Testis (tissue), 3 donors: ENCODE results near the gene C22orf31. TPM values are rescaled to one million over a fixed set of nuclear protein-coding genes. Genes with fewer than 3 reads are reported as not detected.

Experiments used
- DNase-seq: peaks from one replicate; pipeline ENCODE4 v3.0.0-alpha.2; 2019
- H3K27ac ChIP-seq, 2 donors: fragments of 200-600 bp; sonication (generic); one replicate each; pipeline ENCODE4 v1.5.1; 2019
- H3K27me3 ChIP-seq: fragments of 200-600 bp; sonication (generic); one replicate; pipeline ENCODE4 v1.5.1; 2019
- H3K36me3 ChIP-seq: fragments of 200-600 bp; sonication (generic); one replicate; pipeline ENCODE4 v1.5.1; 2017; ENCODE audit warnings: low read depth; ENCODE audit errors: missing control alignments
- H3K4me1 ChIP-seq: fragments of 200-600 bp; sonication (generic); one replicate; pipeline ENCODE4 v1.5.1; 2019
- H3K4me3 ChIP-seq, 2 donors: fragments of 200-600 bp; sonication (generic); one replicate each; pipeline ENCODE4 v1.5.1; 2017 to 2019
- H3K9me3 ChIP-seq: fragments of 200-600 bp; sonication (generic); one replicate; pipeline ENCODE4 v1.5.1; 2017
- POLR2A ChIP-seq: fragments of 450-650 bp; IDR thresholded peaks from one replicate; pipeline ENCODE4 v1.6.1; 2017; ENCODE audit warnings: antibody characterized with exemption, mild to moderate bottlenecking, moderate library complexity
- WGBS, 2 donors: methylation state at CpG; one replicate each; pipeline ENCODE4 v1.1.5; 2018; 5-methylcytosine and 5-hydroxymethylcytosine counted together
- intact Hi-C: fragments of 100-400 bp; cut with DNase I; formaldehyde crosslinking; loops from one replicate; pipeline ENCODE4 v1.15.1; 2023; ENCODE audit warnings: low total_unique reads
- polyA plus RNA-seq: library from polyadenylated mRNA; stranded (reverse); fragments of 350-450 nt; fragmentation: Illumina TruSeq; extraction: RNeasy Lipid Tissue Mini Kit (QIAGEN cat#74804); gene quantifications from one replicate; pipeline ENCODE4 v1.2.3, GENCODE V29; 2014; ENCODE audit warnings: low read depth, low replicate concordance; ENCODE audit not compliant: insufficient read depth
- total RNA-seq, 2 donors: library from RNA; depleted of rRNA; stranded (reverse); fragments of >200 nt; gene quantifications; one replicate each; pipeline ENCODE4 v1.2.3, GENCODE V29; 2016
- TF ChIP-seq, protein P1 (sequence below), 3 experiments: fragments of 450-650 bp in 2 of 3; fragments of 200-600 bp in 1 of 3; sonication (generic) in 1 of 3; IDR thresholded peaks; one replicate each; pipeline ENCODE4 v1.5.1; 2016 to 2019; ENCODE audit warnings: antibody characterized with exemption in 3 of 3, mild to moderate bottlenecking in 2 of 3, moderate library complexity in 1 of 3

Gene C22orf31
- total and polyA plus RNA-seq, 3 donors from 2014 or later: 1.8 to 10.9 (median 4.5) TPM

DNA sequence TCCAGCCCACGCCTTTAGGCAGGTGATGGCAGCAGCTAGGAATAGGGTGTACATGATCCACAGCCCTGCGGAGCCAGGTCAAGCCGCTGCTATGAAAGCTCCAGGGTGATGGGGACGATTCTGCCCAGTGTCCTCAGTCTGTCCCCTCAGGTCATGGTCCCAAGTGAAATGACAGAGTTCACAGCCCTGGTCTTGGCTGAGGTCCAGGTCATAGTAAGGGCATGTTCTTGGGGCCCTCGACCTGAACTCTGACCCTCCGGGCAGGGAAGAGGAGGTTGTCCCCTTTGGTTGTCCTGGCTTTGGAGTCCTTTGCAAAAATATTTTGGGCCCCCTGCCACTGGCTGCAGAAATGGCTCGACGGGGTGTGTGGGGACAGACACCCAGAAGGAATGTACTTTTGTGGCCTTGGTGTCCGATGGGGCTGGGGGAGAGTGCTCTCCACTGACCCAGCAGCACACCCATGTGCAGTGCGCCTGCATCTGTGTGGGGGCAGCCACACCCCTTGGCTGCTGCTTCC lies 7.3 kb downstream of the C22orf31 start:
- Histone ChIP-seq H3K36me3 (no peaks in the 10 kb centered on the region), H3K4me1 (no peaks in the 10 kb centered on the region), H3K9me3 (no peaks in the 10 kb centered on the region), H3K27me3 (no peaks in the 10 kb centered on the region), H3K27ac (no peak overlapping the region), H3K4me3 (no peak overlapping the region)
- DNase-seq: no peak
- TF ChIP-seq, protein P1, sequence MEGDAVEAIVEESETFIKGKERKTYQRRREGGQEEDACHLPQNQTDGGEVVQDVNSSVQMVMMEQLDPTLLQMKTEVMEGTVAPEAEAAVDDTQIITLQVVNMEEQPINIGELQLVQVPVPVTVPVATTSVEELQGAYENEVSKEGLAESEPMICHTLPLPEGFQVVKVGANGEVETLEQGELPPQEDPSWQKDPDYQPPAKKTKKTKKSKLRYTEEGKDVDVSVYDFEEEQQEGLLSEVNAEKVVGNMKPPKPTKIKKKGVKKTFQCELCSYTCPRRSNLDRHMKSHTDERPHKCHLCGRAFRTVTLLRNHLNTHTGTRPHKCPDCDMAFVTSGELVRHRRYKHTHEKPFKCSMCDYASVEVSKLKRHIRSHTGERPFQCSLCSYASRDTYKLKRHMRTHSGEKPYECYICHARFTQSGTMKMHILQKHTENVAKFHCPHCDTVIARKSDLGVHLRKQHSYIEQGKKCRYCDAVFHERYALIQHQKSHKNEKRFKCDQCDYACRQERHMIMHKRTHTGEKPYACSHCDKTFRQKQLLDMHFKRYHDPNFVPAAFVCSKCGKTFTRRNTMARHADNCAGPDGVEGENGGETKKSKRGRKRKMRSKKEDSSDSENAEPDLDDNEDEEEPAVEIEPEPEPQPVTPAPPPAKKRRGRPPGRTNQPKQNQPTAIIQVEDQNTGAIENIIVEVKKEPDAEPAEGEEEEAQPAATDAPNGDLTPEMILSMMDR (IDR thresholded peaks at IDR 0.05): no peak
- no peak for TF ChIP-seq POLR2A
- intact Hi-C loops: no loop called here
- WGBS, 2 donors: 83% methylated on average over 9 to 10 of the region's 10 CpGs

DNA sequence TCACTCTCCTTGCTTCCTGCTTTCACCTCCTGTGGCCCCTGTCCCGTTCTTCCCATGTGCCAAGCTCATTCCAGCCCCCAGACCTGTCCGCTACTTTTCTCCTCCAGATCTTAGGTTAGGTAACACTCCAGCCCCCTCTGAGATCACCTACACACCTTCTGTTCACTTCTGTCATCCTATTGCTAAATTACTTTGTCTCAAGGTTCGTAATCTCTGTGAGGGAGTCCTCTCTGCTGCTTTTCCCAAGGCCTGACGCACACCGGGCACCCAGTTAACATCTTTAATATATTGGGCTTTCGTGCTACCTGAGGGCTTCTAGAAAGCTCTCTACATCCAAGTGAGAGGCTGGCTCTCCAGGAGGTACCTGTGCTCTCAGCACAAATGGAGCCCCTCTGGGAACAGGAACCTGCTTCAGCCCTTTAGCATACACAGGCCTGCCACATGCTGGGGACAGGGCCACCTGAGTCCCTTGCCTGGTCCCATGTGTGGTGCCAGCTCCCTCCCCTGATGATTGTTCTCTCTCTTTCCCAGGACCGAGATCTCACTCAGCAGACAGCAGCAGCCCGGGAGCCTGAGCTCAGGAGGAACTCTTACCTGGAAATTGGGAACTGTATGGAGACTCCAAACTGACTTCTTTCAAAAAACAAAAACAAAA lies 8.5 kb downstream of the C22orf31 start:
- H3K9me3 ChIP-seq: no peaks in the 10 kb centered on the region
- intact Hi-C loops: no loop called here
- H3K4me3 ChIP-seq: no peak overlapping the region
- TF ChIP-seq, protein P1 (IDR thresholded peaks at IDR 0.05): no peak
- no peak for TF ChIP-seq POLR2A
- H3K36me3 ChIP-seq: no peaks in the 10 kb centered on the region
- WGBS, 2 donors: 93 to 96% methylated on average over 8 of the region's 8 CpGs
- no peaks in the 10 kb centered on the region for H3K4me1 ChIP-seq
- no peaks in the 10 kb centered on the region for H3K27me3 ChIP-seq
- DNase-seq: no peak
- H3K27ac ChIP-seq: no peak overlapping the region

DNA sequence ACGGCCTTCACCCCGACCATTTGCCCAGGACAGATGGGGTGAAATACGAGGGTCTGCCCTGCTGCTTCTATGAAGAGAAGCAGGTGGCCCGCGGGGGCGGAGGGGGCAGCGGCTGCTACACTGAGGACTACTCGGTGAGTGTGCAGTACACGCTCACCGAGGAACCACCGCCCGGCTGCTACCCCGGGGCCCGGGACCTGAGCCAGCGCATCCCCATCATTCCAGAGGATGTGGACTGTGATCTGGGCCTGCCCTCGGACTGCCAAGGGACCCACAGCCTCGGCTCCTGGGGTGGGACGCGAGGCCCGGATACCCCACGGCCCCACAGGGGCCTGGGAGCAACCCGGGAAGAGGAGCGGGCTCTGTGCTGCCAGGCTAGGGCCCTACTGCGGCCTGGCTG lies 11.2 kb downstream of the C22orf31 start:
- Histone ChIP-seq H3K9me3 (no peaks in the 10 kb centered on the region), H3K4me1 (no peaks in the 10 kb centered on the region), H3K27ac (no peak overlapping the region), H3K36me3 (no peaks in the 10 kb centered on the region), H3K27me3 (no peaks in the 10 kb centered on the region), H3K4me3 (peak overlapping the region in 1 of 2 donors; percentile 2)
- intact Hi-C loops: no loop called here
- TF ChIP-seq POLR2A: no peak
- TF ChIP-seq, protein P1 (IDR thresholded peaks at IDR 0.05): no peak
- 60 to 100% methylated on average over 2 to 21 of the region's 24 CpGs for WGBS, 2 donors
- DNase-seq: no peak

DNA sequence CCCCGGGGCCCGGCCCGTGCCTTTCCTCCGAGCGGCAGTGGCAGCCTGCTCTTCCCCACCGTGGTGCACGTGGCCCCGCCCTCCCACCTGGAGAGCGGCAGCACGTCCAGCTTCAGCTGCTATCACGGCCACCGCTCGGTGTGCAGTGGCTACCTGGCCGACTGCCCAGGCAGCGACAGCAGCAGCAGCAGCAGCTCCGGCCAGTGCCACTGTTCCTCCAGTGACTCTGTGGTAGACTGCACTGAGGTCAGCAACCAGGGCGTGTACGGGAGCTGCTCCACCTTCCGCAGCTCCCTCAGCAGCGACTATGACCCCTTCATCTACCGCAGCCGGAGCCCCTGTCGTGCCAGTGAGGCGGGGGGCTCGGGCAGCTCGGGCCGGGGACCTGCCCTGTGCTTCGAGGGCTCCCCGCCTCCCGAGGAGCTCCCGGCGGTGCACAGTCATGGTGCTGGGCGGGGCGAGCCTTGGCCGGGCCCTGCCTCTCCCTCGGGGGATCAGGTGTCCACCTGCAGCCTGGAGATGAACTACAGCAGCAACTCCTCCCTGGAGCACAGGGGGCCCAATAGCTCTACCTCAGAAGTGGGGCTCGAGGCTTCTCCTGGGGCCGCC lies 11.9 kb downstream of the C22orf31 start:
- intact Hi-C loops: loop anchor here (10.0 kb wide), 1 partner anchor 195 kb away; no protein-coding TSS in a partner anchor
- Histone ChIP-seq H3K27ac (no peak overlapping the region), H3K4me1 (no peaks in the 10 kb centered on the region), H3K4me3 (peak overlapping the region in 1 of 2 donors; percentile 2), H3K27me3 (no peaks in the 10 kb centered on the region), H3K9me3 (no peaks in the 10 kb centered on the region), H3K36me3 (no peaks in the 10 kb centered on the region)
- TF ChIP-seq, protein P1 (IDR thresholded peaks at IDR 0.05): no peak
- TF ChIP-seq POLR2A: no peak
- 40 to 68% methylated on average over 15 to 34 of the region's 38 CpGs for WGBS, 2 donors
- no peak for DNase-seq
